IPS DF 19.7 (cell line): Measurements from ENCODE around the gene PIGT.

Source experiments
- DNase-seq: peaks from one replicate; pipeline ENCODE4 v3.0.0-alpha.2; 2013; ENCODE audit warnings: low read depth, low spot score

The PIGT gene

DNA sequence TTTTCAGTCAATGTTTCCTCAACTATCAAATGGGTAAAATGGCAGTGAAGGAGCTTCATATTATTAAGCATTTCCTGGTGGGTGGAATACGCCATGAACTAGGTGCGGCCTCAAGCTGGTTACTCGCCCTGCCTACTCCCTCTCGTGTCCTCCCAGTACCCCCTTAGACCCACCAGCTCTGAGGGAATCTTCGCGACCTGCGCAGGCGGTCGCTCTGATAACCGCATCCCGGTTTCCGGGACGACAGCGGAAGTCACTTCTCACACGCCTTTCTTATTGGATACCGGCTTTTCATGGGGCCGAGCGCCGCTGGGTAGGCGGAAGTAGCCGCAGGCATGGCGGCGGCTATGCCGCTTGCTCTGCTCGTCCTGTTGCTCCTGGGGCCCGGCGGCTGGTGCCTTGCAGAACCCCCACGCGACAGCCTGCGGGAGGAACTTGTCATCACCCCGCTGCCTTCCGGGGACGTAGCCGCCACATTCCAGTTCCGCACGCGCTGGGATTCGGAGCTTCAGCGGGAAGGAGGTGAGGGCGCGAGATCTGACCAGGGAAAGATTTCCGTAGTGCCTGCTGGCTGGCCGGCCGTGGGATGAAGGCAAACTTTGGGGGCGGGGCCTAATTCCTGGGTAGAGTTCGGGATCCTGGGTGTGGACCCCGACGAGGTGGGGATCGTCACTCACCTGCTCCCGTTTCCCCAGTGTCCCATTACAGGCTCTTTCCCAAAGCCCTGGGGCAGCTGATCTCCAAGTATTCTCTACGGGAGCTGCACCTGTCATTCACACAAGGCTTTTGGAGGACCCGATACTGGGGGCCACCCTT lies at the start of gene PIGT:
Gene PIGT, plus strand, starts transcription at position 320 of the 816 bp plus-strand sequence. Its CDS starts 16 bp downstream, at position 336.
- DNase-seq: no peak

DNA sequence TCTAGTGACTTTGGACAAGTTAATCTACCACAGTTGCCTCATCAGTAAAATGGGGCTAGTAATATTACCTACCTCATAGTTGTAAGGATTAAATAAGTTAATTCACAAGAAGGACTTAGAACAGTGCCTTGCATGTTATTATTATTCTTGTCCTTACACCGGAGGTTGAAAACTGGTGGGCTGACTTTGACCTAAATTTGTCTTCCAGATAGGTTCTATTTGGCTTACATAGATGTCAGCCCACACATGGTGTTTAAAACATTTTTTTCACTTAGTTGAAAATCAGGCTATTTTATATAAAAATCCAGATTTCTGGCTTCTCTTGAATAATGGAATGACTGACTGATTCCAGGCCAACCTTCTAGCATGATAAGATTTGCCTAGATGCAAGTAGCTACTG lies 49.7 kb upstream of the PIGT start:
- no peak for DNase-seq

DNA sequence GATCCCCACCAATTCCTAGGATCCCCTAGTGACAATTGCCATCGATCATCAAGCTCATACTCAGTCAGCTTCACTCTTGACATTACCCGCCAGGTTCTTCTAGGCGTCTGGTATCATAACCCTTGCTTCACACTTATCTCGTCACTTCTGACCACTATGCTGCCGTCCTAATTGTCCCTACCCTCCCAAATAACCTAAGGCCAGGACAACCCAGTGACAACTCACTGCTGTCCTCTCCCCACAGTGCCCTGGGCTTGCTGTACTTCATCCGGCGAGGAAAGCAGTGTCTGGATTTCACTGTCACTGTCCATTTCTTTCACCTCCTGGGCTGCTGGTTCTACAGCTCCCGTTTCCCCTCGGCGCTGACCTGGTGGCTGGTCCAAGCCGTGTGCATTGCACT lies 49.3 kb upstream of the PIGT start:
- no peak for DNase-seq

DNA sequence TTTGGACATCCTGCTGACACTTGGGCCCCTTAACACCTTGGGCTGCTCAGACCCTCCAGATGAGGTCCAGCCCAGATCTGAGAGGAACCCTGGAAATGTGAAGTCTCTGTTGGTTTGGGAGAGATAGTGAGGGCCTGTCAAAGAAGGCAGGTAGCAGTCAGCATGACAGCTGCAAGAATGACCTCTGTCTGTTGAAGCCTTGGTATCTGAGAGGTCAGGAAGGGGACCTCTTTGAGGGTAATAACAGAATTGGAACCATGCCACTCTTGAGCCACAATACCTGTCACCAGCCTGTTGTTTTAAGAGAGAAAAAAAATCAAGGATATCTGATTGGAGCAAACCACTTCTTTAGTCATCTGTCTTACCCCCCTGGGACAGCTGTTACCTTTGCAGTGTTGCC lies 48.8 kb upstream of the PIGT start:
- no peak for DNase-seq

DNA sequence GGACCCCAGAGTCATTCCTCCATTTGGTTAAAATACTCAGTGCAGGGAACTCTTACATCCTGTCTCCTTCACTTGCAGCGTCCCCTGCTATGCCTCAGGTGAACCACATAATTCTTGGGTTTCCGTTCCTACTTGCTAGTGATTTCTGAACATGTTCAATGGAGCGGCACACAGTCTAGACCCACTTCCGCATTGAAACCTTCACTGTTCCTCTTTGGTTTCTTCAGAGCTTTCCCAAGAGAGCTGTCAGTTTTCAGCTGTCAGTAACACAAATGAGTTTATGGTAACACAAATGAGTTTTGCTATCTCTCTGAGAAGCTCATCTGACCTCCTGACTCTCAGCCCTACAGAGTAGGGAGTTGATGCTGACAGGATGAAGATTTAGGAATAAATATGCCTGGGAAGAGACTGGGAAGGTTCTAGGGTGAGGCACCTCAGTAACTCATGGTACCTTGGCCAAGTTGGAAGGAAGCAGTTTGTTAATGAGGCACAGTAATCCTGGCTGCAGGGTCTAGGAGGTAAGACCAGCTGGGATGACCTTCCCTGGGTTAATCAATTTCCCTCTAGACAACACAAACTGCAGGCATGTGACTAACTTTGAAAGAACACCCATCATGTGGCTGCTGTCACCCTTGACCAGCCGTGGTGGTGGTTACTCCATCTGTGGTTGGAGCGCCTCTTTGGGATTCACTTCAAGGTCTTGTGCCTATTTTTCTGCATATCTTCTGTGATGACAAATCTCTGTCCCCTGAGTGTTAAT lies 47.5 kb upstream of the PIGT start:
- no peak for DNase-seq

DNA sequence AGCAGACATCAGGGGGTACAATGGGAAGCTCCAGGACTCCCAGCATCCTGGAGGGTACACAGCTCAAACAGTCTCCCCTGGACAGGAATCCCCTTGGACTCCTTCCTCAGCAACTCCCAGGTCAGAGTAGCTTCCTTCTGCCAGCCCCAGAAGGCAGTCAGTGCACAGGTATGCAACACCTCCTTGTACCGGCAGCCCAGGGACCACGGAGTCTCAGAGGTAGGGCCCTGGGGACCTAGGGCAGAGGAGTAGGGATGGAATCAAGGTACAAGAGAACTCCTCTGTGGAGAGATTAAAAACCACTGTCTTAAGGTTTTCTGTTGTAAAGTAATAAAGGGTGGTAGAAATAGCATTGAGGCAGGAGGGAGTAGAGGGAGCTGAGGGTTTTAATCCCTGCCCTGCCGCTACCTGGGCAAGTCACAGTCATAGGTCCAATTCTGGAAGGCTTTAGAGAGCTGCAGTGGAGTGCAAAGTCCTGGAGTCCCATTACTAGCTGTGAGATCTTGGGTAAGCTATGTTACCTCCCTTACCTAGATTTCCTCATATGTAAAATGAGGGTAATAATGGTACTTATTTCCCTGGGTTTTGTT lies 45.3 kb upstream of the PIGT start:
- no peak for DNase-seq

DNA sequence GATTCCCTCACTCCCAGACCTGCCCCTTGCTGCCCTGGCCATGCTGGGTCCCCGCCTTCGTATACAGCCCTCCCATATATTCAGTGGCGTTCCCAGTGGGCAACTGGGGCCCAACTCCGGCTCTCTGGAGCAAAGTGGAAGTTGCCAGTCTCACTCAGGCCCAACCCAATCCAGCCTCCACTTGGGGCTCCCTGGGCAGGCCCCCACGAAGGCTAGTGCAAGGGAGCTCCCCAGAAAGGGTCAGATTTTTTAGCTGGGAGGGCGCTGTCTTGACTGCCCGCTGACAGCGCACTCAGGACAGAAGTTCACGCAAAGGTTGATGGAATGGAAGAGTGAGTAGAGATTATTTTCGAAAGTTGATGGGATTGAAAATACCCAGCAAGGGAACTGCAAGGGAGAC lies 43.7 kb upstream of the PIGT start:
- DNase-seq: no peak

DNA sequence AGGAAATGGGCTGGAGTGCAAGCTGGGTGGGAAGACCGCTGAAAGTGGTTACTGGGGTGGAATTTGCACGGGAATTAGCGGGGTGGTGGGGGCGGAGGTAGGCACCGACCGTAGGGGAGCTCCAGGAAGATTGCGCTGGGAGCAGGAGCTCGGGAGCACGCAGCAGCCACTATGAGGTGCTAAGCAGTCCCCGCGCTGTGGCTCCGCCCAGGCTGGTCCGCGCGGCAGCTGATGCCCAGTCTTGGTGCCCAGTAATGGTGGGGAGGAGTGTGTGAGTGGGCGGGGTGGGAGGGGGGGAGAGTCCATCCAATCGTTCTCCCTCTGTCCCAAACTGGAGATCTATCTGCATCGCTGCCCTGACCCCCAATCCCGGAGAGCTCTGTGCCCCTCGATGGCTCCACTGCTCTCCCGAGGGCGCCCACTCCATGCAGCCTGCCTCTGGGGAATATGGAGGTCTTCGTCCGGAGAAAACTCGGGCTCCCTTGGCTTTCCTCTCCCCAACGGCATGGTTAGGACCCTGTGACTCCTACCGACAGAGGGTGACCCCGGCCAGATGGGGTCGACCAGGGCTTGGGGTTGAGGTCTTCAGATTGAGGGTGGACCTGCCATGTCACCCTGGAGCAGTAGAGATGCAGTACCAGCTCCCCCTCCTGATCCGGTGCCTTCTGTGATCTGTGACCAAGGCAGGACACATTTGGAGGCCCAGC lies 43.1 kb upstream of the PIGT start:
- DNase-seq: no peak

DNA sequence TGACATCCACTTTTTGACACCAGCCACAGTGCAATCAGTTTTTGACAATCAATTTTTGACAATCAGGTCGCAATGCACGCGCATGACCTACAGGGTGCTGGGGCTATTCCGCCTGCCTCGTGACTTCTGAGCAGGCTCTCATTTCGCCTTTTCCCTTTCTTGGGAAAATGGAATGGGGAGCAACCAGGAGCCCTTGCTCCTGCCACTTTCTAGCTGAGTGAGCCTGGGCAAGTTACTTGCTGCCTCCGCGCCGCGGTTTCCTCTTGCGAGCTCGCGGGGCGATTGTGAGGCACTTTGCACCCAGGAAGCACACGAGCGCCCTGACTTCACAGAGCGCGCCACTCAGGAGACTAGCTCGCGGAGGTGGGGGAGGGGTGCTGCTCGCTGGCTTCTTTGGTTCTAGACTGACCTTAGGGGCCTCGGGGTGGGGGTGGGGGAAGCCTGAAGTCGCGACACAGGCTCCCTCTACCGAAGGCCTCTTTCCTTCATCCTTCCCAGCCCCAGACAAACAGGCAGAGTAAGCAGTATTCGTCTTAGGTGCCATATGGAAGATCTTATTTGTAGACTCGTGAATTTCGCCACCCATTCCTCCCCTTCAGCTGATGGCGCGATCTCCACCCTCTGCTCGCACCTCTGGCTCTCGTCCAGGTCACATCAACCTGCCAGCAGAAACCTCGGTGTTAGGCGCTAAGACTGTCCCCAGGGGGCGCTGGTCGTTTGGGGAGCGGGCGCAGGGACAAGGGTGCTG lies 42.4 kb upstream of the PIGT start:
- peak; percentile 47 for DNase-seq

DNA sequence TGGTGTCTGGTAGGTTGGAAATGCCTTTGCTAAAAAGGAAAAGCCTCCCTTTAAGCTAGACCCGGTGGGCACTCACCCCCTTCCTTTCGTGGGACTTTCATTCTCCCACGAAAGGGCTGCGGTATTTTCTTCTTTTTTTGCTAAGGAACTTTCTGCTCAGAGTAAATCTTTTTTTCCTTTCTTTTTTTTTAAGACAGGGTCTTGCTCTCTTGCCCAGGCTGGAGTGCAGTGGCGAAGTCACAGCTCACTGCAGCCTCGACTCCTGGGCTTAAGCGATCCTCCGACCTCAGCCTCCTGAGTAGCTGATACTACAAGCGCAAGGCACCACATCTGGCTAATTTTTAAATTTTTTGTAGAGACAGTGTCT lies 41.9 kb upstream of the PIGT start:
- DNase-seq: no peak

DNA sequence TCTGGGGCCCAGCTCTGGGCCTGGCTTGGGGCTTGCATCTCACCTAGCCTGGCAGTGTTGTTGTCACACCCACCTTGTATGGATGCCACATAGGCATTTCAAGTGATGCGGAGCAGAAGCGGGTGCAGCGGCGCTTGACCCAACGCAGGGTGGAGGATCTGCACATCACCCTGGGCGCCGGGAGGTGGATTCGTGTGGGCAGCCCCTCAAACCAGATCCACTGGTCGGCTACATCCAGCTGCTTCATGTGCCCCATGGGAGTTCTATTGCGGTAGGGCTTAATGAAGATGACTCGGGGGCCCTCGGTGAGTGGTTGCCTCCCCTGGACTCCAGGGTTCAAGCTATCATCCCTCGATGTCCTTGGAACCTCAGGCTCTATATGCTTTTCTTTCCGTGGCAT lies 41.0 kb upstream of the PIGT start:
- no peak for DNase-seq

DNA sequence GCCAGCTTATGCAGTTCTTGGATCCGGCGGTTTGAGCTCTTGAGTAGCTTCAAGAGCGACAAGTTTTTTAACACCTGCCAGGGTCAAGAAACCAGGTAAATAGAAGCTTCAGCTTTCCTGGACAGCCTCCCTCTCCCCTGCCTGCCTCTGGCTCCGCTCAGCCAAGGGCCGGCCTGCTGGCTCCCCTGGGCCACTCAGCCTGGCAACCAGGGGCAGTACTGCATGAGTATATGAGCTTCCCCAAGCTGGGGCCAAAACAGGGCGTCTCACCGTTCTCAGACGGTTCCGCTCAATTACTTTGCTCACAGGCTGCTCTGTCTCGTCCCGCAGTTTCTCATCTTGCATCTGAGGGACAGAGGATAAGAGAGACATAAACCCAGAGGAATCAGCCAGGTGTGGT lies 38.7 kb upstream of the PIGT start:
- no peak for DNase-seq

DNA sequence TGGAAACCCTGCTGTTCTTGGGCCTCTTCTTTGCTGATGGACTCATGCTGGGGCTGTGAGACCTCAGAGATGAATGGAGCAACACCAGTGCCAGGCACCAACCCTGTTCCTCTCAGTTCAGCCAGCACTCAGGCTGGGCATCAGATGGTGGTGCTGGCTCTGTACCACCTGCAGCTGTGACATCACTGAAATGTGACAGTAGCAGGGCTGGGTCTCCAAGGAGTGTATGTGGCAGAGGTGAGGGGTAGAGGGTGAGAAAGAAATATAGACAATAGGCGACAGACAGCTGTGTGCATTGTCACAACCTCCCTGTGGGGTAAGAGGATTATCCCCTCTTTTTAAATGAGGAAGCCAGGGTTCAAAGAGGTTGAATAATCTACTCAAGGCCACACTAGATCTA lies 37.8 kb upstream of the PIGT start, which contains the start of gene TP53TG5:
Gene TP53TG5, minus strand, starts transcription at position 135 of the 400 bp plus-strand sequence. Its CDS starts 89 bp downstream, at position 46.
- DNase-seq: no peak

DNA sequence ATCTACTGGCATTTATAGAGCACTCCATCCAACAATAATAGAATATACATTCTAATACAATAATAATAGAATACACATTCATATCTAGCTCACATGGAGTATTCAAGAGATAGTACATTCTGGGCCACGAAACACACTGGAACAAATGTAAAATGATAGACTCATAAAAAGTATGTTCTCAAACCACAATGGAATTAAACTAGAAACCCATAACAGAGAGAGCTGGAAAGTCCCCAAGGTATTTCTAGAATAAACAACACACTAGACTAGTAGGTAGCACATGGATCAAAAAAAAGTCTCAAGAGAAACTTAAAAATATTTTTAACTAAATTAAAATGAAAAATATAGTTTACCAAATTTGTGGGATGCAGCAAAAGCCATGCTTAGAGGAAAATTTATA lies 28.7 kb upstream of the PIGT start:
- DNase-seq: no peak

DNA sequence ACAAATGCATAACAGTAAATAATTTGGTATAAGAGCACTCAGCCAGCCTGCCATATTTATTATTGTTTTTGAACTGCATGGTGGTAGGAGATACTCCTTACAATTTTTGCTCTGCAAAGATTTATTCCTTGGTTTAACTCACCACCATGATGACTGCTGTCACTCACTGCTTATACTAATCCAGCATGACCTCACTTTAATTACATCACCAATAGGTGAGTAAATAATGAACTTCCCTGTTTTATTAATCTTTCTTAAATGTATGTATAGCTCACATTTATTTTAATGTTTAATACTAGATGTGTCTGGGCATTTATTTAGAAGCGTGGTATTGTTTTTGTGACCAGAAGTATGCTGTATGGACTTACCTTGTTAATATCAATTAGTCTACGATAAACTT lies 25.0 kb upstream of the PIGT start:
- DNase-seq: no peak

DNA sequence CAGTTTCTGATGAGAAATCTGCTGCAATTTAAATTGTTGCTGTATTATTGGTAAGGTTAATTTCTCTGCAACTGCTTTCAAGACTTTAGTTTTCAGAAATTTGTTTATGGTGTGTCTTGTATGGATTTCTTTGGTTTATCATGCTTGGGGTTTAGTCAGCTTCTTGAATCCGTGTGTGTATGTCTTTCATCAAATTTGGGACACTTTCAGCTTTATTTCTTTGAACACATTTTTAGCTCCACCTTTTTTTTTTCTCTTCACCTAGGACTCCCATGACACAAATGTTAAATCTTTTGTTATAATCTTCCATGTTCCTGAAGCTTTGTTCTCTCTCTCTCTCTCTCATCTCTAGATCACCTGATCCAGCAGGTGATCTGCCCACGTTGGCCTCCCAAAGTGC lies 24.4 kb upstream of the PIGT start:
- no peak for DNase-seq

DNA sequence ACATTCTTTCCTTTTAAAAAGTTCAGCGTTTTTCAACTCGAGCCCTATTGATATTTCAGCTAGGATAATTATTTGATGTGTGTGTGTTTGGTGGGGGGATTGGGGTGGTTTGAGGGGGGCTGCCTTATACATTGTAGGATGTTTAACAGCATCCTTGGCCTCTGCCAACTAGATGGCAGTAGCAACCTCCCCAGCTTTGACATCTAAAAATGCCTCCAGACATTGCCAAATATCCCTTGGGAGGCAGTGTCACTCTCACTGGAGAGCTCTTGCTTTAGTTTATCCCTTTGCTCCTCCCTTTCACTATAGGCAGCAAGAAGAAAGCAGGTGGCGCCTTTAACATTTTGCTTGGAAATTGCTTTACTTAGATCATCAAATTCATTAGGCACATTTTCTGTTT lies 23.2 kb upstream of the PIGT start:
- DNase-seq: no peak

DNA sequence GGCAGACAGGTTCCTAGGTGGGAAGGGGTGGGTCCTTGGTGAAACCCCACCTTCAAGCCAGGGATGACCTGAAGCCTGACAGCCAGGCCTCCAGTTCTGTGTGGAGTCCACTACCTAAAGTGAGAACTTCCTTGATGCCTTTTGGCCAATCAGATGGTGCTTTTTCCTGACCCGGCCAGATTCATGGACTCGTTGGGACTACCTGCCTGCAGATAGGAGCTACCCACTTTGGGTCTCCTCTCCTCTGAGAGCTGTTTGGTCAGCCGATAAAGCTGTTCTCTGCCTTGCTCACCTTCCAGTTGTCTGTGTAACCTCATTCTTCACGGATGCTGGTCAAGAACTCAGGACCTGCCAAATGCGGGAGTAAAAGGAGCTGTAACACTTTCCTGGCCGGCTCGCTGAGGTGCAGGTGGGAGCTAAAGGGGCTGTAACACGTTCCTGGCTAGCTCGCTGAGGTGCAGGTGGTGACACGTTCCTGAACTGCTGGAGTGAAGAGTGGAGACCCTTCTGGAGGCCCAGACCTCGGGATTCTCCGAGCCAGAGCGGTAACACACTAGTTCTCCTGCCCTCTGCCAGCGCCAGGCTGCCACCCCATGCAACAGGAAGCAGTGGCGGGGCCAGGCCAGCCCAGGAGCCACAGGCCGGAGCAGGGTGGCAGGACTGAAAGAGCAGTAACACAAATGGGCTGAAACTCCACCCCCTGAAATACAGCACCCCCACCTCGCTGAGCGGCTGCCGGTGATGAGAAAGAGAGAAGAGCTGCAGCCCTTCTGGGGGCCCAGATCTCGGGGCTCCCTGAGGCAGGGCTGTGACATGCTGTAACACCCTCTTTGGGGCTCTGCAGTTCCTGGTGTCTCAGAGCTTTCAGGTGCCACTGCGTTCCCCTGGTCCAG lies 21.5 kb upstream of the PIGT start:
- no peak for DNase-seq

DNA sequence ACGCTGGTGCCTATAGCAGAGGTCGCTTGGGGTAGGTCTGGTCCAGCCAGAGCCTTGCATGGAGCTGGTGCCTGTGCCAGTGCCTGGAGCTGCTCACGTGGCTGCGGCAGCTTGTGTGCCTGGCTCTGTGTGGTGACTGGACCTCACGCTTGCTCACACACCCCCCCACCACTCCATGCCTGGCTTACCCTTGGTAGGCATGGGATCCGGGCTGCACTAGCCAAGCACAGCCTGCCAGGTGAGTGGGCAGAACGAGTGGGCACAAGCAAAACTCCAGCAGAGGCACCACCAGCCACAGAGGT lies 20.9 kb upstream of the PIGT start:
- DNase-seq: no peak

DNA sequence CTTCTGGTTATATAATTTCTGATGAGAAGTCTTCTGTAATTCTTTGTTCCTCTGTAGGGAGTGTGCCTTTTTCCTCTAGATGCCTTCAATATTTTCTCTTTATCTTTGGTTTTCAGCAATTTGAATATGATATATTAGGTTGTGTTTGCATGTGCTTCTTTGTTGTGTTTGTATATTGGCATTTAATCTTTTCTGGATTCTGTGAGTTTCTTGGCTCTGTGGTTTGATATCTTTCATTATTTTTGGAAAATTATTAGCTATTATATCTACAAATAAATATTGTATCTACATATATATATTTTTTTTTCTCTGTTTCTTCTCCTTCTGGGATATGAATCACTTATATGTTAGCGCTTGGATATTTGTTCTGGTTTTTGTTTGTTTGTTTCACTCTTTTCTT lies 16.9 kb upstream of the PIGT start:
- no peak for DNase-seq
